Ishikawa (cell line): Measurements from ENCODE around the gene MEF2B.

Source experiments
- CEBPB ChIP-seq: IDR thresholded peaks from 2 replicates; pipeline ENCODE4 v1.6.1; 2012
- CREB1 ChIP-seq: IDR thresholded peaks from 2 replicates; pipeline ENCODE4 v1.6.1; 2012; ENCODE audit warnings: low read depth
- EGR1 ChIP-seq: IDR thresholded peaks from 2 replicates; pipeline ENCODE4 v1.6.1; 2012
- EP300 ChIP-seq: IDR thresholded peaks from 2 replicates; pipeline ENCODE4 v1.6.1; 2012; ENCODE audit warnings: borderline replicate concordance
- FOXM1 ChIP-seq: IDR thresholded peaks from 2 replicates; pipeline ENCODE4 v1.6.1; 2012; ENCODE audit warnings: low read depth, borderline replicate concordance
- MAX ChIP-seq: IDR thresholded peaks from 2 replicates; pipeline ENCODE4 v1.6.1; 2012
- NFIC ChIP-seq: IDR thresholded peaks from 2 replicates; pipeline ENCODE4 v1.6.1; 2012
- RAD21 ChIP-seq: IDR thresholded peaks from 2 replicates; pipeline ENCODE4 v1.6.1; 2012; ENCODE audit warnings: low read depth
- REST ChIP-seq: IDR thresholded peaks from 2 replicates; pipeline ENCODE4 v1.6.1; 2012; ENCODE audit warnings: low read depth, mild to moderate bottlenecking
- TAF1 ChIP-seq: IDR thresholded peaks from 2 replicates; pipeline ENCODE4 v1.6.1; 2012; ENCODE audit warnings: low read depth, mild to moderate bottlenecking
- TCF12 ChIP-seq: IDR thresholded peaks from 2 replicates; pipeline ENCODE4 v1.6.1; 2012; ENCODE audit warnings: low read depth
- TEAD4 ChIP-seq: IDR thresholded peaks from 2 replicates; pipeline ENCODE4 v1.6.1; 2012
- USF1 ChIP-seq: IDR thresholded peaks from 2 replicates; pipeline ENCODE4 v1.6.1; 2012
- YY1 ChIP-seq: IDR thresholded peaks from 2 replicates; pipeline ENCODE4 v1.6.1; 2012; ENCODE audit warnings: low read depth
- ZBTB7A ChIP-seq: IDR thresholded peaks from 2 replicates; pipeline ENCODE4 v1.6.1; 2012; ENCODE audit warnings: low read depth

Gene MEF2B

GRCh38 chr19:19111136-19111835 lies 58.8 kb downstream of the MEF2B start:
- no peak for TF ChIP-seq MAX
- no peak for TF ChIP-seq ZBTB7A
- no peak for TF ChIP-seq REST
- TF ChIP-seq TEAD4, result no peak
- TF ChIP-seq RAD21, result no peak
- no peak for TF ChIP-seq TAF1
- no peak for TF ChIP-seq YY1
- no peak for TF ChIP-seq CEBPB
- TF ChIP-seq USF1, result no peak
- no peak for TF ChIP-seq CREB1
- TF ChIP-seq FOXM1, result no peak
- TF ChIP-seq EP300, result no peak
- no peak for TF ChIP-seq TCF12
- no peak for TF ChIP-seq EGR1
- no peak for TF ChIP-seq NFIC

GRCh38 chr19:19110410-19111135 lies 59.5 kb downstream of the MEF2B start:
- TF ChIP-seq EP300 (no peak), EGR1 (no peak), TAF1 (no peak), TCF12 (no peak), CEBPB (no peak), FOXM1 (no peak), RAD21 (no peak), REST (no peak), USF1 (no peak), MAX (no peak), NFIC (no peak), CREB1 (no peak), TEAD4 (no peak), YY1 (no peak), ZBTB7A (no peak)

GRCh38 chr19:19109601-19110000 lies 60.5 kb downstream of the MEF2B start:
- no peak for TF ChIP-seq ZBTB7A
- no peak for TF ChIP-seq CEBPB
- TF ChIP-seq TAF1, result no peak
- no peak for TF ChIP-seq FOXM1
- TF ChIP-seq RAD21, result no peak
- TF ChIP-seq TCF12, result no peak
- TF ChIP-seq TEAD4, result no peak
- TF ChIP-seq CREB1, result no peak
- TF ChIP-seq USF1, result no peak
- TF ChIP-seq EP300, result no peak

- TF ChIP-seq FOXM1, result no peak
- no peak for TF ChIP-seq TEAD4
- TF ChIP-seq TCF12, result no peak
- no peak for TF ChIP-seq NFIC
- TF ChIP-seq CREB1, result no peak
- TF ChIP-seq CEBPB, result no peak
- TF ChIP-seq YY1, result no peak
- TF ChIP-seq EGR1, result no peak
- no peak for TF ChIP-seq ZBTB7A
- TF ChIP-seq USF1, result no peak
- TF ChIP-seq TAF1, result no peak
- no peak for TF ChIP-seq RAD21
- TF ChIP-seq MAX, result no peak
- no peak for TF ChIP-seq EP300
- TF ChIP-seq REST, result no peak
Measured at GRCh38 chr19:19107654-19108053, 62.4 kb downstream of the MEF2B start.
